Stimulated activated CD4-positive, alpha-beta T cell treated with anti-CD3 and anti-CD28 coated beads, TNF-alpha, amount 100 ng/mL, for 48 hours (primary cell): ENCODE results near the gene DEGS2.
"Not testable (repeated sequence)": the region's sequence is repeated elsewhere in the genome, so short reads cannot be mapped to it uniquely, and the experiment has no call there.

Source experiments
- DNase-seq, 3 donors: peaks; one replicate each; pipeline ENCODE4 v3.0.0-alpha.2; 2020; ENCODE audit warnings: low read depth in 3 of 3

The DEGS2 gene

DNA sequence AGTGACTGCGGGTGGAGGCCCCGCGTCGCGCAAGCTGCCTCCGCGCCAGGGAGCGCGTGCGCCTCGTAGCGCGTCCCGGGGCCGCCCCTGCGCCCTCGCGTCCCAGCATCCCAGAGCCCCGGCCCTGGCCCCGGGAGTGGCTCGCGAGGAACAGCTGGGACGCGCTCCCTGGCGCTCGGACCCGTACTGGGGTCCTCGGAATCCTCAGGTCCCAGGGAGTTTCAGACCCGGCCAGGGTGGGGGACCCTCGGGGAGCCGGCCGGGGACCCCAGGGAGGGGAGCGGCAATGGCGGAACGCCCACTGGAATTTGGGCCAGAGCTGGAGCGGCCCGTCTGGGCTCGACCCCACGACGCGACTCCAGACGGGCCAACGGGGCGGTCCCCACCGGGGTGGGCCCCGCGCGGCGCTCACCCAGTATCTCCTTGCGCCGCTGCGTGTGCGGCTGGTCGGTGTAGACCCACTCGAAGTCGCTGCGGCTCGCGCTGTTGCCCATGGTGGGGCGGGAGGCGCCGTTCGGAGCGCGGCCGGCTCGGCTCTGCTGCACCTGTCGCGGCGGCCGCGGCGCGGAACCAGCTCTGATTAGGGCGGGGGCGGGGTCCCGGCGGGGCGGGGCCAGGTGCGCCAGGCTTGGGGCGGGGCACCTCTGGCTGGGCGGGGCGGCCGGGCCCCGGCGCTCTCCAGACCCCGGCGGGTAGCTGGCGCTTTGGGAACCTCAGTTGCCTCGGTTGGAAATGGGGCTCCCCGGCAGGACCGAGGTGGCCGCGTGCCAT, at the start of gene DEGS2:
TSS of gene DEGS2 (minus strand) at position 552 of the 771 bp plus-strand sequence. CDS start at position 494, 58 bp downstream.
- peak; percentile 34 to 68 (median 39) for DNase-seq

- not testable (repeated sequence) for DNase-seq
Observed at GRCh38 chr14:100208136-100208535, 48.7 kb upstream of the DEGS2 start.

GRCh38 chr14:100207588-100207987, 48.1 kb upstream of the DEGS2 start:
- not testable (repeated sequence) for DNase-seq

GRCh38 chr14:100204835-100205167, 45.4 kb upstream of the DEGS2 start:
- DNase-seq = not testable (repeated sequence)

DNA sequence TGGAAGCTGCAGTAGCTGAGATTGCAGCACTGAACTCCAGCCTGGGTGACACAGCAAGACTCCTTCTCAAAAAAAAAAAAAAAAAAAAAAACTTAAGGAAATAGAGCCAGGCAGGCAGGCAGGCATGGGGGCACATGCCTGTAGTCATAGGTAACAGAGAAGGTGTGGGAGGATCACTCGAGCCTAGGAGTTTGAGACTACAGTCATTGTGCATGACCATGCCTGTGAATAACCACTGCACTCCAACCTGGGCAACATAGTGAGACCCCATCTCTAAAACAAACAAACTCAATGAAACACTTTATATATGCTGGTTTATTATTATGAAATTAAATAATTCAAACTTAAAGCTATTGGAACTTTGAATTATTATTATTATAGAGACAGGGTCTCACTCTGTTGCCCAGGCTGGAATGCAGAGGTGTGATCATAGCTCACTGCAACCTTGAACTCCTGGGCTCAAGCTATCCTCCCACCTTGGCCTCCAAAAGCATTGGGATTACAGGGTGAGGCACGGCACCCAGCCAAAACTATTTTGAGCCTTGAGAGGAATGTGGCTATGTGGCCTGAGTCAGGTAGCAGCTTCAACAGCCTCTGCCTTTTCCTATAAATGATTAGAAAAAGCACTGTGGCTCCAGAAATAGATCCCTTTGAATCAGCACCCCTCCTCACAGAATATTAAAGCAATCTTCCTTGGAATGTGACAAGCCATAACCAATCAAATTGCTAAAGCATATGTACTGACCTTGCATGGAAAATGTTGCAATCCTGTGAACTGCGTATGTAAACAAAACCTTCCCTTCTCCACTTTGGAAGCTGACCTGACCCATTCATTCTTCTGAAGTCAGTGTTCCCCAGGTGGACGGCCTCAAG, 44.8 kb upstream of the DEGS2 start:
- no peak for DNase-seq

DNA sequence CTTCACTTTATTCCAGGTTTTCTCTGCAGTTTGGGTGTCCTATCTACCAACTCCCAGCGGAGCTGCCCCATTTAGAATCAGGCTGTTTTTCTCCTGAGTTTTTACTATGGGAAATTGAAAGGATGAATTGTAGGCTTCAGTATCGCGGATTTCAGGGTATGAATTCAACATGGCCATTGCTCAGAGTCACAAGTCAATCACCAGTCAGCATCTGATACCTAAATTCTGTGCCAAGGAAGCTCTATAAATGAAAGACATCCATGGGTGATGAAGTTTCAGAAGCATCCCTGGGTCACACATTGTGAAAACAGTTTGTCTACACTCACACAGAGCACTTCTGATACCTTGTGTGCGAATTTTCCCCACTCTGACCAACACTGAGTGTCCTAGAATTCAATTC, 43.7 kb upstream of the DEGS2 start:
- DNase-seq = no peak

DNA sequence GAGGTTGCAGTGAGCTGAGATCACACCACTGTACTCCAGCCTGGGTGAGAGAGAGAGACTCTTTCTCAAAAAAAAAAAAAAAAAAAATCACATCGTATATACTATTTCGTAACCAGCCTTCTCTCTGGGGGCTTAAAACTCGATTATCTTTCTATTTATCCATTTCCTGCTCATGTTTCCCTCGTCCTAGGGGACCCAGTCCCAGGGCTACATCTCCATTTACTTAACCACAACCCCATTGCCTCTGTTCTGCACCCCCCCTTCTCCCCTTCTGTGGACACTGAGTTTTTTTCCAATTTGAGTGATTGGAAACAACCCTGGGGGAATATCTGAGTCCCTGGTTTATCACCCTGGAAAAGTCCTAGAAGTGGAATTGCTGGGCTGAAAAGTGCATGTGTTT, 43.3 kb upstream of the DEGS2 start:
- no peak for DNase-seq

DNA sequence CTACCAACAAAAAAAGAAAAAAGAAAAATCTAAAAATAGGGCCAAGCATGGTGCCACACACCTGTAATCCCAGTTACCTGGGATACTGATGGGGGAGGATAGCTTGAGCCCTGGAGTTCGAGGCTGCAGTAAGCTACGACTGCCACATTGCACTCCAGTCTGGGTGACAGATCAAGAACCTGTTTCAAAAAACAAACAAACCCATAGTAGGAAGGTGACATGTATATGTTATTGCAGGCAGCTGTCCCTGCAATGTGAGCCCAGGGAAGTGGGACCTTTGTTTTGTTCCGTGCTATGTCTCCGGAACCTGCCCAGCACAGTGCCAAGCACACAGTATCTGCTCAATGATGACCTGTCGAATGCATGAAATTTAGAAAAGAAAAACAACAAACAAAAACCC, 42.3 kb upstream of the DEGS2 start:
- DNase-seq = no peak

GRCh38 chr14:100200311-100200710, 40.9 kb upstream of the DEGS2 start:
- no peak for DNase-seq

- no peak for DNase-seq
Observed at GRCh38 chr14:100199240-100199860, 39.9 kb upstream of the DEGS2 start.

DNA sequence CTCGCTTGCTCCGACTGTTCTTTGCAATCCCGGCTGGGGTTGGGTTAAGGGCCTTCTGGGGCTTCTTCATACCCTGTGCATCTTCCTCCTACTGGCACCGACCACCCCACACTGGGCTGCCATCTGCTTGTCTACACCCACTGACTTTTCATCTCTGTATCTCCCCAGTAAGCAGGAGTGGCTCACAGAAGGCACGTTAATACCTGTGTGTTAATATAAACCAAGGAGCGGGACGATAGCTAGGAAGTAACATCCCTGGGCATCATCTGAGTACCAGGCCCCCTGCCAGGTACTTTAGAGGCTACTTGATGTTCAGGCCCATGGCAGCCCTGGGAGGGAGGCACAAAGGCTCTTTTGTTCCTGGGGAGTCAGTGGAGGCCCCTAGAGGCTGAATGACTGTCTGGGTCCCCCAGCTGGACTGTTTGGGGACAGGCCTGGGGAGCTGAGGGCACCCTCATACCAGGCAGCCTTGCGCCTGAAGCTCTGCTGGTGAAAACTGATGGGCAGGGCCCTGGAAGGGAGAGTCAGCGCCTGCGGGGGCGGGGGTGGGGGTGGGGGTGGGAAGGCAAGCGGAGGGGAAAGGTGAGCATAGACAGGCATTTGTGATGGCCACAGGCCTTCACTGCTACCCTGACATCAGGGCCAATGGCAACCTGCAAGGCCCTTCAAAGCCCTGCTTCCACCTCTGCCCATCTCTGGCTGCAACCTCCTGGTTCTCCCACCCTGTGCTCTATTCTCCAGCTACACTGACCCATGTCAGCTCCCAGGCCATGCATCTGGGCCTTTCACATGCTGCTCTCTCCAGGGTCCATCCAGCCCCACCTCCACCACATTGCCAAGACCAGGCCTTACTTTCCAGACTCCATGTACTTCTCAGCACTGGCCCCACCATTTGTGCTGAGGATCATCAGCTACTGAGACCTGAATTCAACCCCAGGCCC, 34.2 kb upstream of the DEGS2 start:
- no peak for DNase-seq

DNA sequence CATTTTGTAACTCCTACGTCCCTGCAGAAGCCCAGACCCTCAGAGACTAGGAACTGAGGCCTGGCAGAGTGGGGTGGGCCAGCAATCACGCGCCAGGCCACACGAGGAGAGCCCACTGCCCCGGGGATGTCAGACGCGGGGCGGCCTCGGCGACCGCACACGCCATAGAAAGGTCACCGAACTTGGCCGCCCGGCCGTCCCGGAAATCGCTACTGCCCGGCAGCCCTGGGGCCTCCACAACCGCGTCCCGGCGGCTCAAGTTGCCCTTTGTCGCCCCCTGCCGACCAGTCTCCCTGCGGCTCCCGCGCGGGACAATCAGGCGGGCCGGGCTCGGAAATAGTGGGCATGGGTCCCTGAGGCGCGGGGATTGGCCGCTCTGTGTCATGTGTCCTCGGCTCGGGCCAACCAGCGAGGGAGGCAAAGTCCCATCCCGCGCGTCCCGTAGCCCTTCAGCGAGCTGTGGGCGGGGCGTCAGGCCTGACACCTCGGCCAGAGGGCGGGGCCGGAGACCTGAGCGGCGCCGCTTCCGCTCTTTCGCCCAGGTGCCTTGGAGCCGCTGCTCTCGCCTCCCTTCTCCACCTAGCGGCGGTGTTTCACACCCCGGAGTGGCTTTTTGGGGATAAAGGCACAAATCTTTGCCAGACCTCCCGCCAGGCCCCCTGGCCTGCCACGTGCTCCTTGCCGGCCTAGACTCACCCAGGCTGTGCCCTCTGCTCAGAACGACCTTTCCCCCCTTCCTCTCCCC, 33.4 kb upstream of the DEGS2 start:
- peak; percentile 99 to 100 (median 99) for DNase-seq

DNA sequence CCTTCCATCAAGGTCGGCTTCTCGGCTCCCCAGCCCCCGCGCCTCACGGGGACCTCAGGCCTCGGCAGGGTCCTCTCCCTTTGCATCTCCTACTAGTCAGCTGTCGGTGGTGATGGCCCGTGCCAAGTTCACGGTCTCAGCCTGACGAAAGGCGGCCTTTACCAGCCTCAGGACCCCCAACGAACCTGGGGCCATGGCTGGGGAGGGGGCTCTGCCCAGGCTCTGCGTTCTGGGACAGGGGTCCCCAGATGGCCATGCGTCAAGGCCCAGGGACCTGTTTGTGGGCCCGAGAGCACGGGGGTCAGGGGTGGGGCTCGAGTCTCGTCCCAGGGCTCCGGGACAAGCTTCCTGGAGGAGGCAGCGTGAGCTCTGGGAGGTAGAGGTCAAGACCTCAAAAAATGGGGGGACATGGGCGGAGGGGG, 32.8 kb upstream of the DEGS2 start:
- no peak for DNase-seq

- DNase-seq = no peak
Observed at GRCh38 chr14:100191584-100192249, 32.3 kb upstream of the DEGS2 start.

DNA sequence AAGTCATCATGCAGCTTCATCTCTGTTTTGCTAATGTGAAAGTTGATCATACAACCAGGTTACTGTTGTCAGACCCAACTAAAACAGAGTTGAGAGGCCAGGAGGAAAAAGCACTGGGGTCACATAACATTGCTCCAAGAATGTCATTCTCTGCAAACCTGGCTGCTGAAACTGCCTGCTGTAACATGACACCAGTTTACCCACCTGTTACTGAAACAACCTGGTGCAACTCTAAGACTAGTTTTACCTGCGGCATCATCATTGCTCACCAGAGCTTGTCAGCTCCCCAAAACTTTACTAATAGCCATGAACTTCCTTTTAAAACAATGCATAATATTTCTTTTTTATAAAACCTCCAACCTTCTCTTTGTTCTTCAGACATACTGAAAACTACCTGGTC, 30.7 kb upstream of the DEGS2 start:
- no peak for DNase-seq

DNA sequence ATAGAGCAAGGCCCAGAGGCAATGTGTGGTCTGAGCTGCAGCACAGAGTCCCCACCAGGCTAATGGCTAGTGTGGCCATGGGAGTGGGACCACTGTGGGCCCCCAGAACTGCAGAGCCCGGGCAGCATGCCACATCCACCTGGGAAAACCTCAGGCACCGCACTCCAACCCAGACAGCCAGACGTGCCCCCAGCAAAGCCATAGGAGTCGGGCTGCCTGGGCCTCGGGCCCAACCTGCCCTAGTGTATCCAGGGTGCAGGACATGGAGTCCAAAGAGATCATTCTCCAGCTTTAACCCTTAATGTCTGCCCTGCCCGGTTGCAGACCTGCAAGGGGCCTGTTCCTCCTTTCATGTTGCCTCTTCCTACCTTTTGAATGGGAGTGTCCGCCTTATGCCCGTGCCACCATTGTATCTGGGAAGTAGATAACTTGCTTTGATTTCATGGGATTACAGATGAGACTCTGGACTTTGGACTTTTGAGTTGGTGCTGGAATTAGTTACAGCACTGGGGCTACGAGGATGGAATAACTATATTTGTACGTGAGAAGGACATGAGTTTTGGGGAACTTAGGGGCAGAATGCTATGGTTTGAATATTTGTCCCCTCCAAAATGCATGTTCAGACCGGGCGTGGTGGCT, 29.1 kb upstream of the DEGS2 start:
- no peak for DNase-seq

- DNase-seq = no peak
Observed at GRCh38 chr14:100187247-100187833, 27.9 kb upstream of the DEGS2 start.

DNA sequence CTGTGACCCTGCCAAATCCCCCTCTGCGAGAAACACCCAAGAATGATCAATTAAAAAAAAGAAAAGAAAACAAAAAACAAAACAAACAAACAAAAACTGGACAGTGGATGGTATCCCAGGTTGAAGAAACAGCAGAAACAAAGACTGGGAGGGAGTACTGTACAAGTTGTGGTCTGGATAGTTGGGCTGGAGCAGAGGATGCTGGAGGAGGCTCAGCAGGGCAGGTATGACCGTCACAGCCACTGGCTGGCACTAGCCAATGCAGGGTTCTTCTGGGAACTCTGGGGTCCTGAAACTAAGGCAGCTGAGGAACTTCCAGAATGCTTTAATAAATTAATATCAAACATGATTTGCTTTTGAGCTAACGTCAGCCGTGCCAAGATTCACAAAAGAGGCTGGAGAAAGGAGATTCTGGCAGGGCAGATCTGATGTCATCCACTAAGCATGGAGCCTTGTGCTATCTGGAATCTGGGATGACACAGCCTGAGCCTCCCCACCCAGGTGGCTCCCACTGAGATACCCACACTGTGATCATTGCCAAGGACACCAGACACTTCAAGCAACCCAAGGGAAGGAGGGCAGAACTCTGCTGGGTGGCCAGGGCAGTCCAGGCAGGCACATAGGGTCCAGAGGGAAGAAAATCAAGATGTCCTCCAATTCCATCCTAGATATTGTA, 22.6 kb upstream of the DEGS2 start:
- DNase-seq = not testable (repeated sequence)

GRCh38 chr14:100180671-100181070, 21.2 kb upstream of the DEGS2 start:
- DNase-seq = not testable (repeated sequence)
